Measurements from ENCODE around the gene GHR. TPM values are rescaled to one million over a fixed set of nuclear protein-coding genes. Genes with fewer than 3 reads are reported as not detected.
A peak's percentile ranks its signal among the peaks of the same experiment; 100 is the strongest.
"Not testable (repeated sequence)": the region's sequence is repeated elsewhere in the genome, so short reads cannot be mapped to it uniquely, and the experiment has no call there.

Gene GHR
- total RNA-seq, 1 donor from 2014 or later: 0.75 TPM

GRCh38 chr5:42640835-42641234 is 217.6 kb downstream of the GHR start:
- no peak for DNase-seq (ENCODE audit: low read depth)

GRCh38 chr5:42641336-42642005 is 218.2 kb downstream of the GHR start:
- no peak for DNase-seq (ENCODE audit: low read depth)

- no peak for DNase-seq (ENCODE audit: low read depth)
Observed at GRCh38 chr5:42642006-42642405, 218.8 kb downstream of the GHR start.

- DNase-seq (ENCODE audit: low read depth): no peak
Observed at GRCh38 chr5:42643360-42643759, 220.1 kb downstream of the GHR start.

- DNase-seq (ENCODE audit: low read depth): no peak
Observed at GRCh38 chr5:42645138-42645537, 221.9 kb downstream of the GHR start.

GRCh38 chr5:42648036-42648435 is 224.8 kb downstream of the GHR start:
- DNase-seq (ENCODE audit: low read depth): no peak

GRCh38 chr5:42648915-42649314 is 225.7 kb downstream of the GHR start:
- DNase-seq (ENCODE audit: low read depth): no peak

GRCh38 chr5:42650084-42650483 is 226.8 kb downstream of the GHR start:
- no peak for DNase-seq (ENCODE audit: low read depth)

- no peak for DNase-seq (ENCODE audit: low read depth)
Observed at GRCh38 chr5:42653705-42654104, 230.5 kb downstream of the GHR start.

GRCh38 chr5:42654645-42655044 is 231.4 kb downstream of the GHR start:
- no peak for DNase-seq (ENCODE audit: low read depth)

GRCh38 chr5:42655982-42656650 is 232.9 kb downstream of the GHR start:
- peak; percentile 5 for DNase-seq (ENCODE audit: low read depth)

GRCh38 chr5:42656651-42657015 is 233.4 kb downstream of the GHR start:
- DNase-seq (ENCODE audit: low read depth): peak; percentile 8

GRCh38 chr5:42659869-42660268 is 236.6 kb downstream of the GHR start:
- not testable (repeated sequence) for DNase-seq (ENCODE audit: low read depth)

- no peak for DNase-seq (ENCODE audit: low read depth)
Observed at GRCh38 chr5:42665857-42666256, 242.6 kb downstream of the GHR start.

GRCh38 chr5:42666869-42667268 is 243.6 kb downstream of the GHR start:
- no peak for DNase-seq (ENCODE audit: low read depth)

GRCh38 chr5:42668254-42668653 is 245.0 kb downstream of the GHR start:
- DNase-seq (ENCODE audit: low read depth): no peak

- DNase-seq (ENCODE audit: low read depth): no peak
Observed at GRCh38 chr5:42672925-42673324, 249.7 kb downstream of the GHR start.

- no peak for DNase-seq (ENCODE audit: low read depth)
Observed at GRCh38 chr5:42675602-42676001, 252.4 kb downstream of the GHR start.

GRCh38 chr5:42676362-42676761 is 253.1 kb downstream of the GHR start:
- no peak for DNase-seq (ENCODE audit: low read depth)

- no peak for DNase-seq (ENCODE audit: low read depth)
Observed at GRCh38 chr5:42677156-42677842, 254.1 kb downstream of the GHR start.

- DNase-seq (ENCODE audit: low read depth): no peak
Observed at GRCh38 chr5:42680046-42680445, 256.8 kb downstream of the GHR start.

GRCh38 chr5:42685078-42685477 is 261.8 kb downstream of the GHR start:
- DNase-seq (ENCODE audit: low read depth): not testable (repeated sequence)

- DNase-seq (ENCODE audit: low read depth): no peak
Observed at GRCh38 chr5:42689391-42689790, 266.2 kb downstream of the GHR start.

Measured in myocyte (in vitro differentiated cells).